DND-41 (cell line): ENCODE results near the gene UGT3A1.

Experiments
- CTCF ChIP-seq: IDR thresholded peaks from 2 replicates; pipeline ENCODE4 v1.5.1; 2012; ENCODE audit warnings: borderline replicate concordance, low read length, moderate library complexity, mild to moderate bottlenecking; ENCODE audit not compliant: poor library complexity, severe bottlenecking; ENCODE audit errors: extremely low read depth
- EZH2 ChIP-seq: IDR thresholded peaks from 3 replicates; pipeline ENCODE4 v1.6.1; 2012; ENCODE audit warnings: borderline replicate concordance, low read depth, mild to moderate bottlenecking, moderate library complexity, low read length, inconsistent platforms; ENCODE audit not compliant: severe bottlenecking

- TF ChIP-seq CTCF = no peak
- no peak for TF ChIP-seq EZH2
Measured at GRCh38 chr5:35971878-35972210, 19.3 kb downstream of the UGT3A1 start.
